ES-I3 (cell line): ENCODE results near the gene PRKG2.
A peak's percentile ranks its signal among the peaks of the same experiment; 100 is the strongest.
"Not testable (repeated sequence)": the region's sequence is repeated elsewhere in the genome, so short reads cannot be mapped to it uniquely, and the experiment has no call there.

Source experiments
- H3K36me3 ChIP-seq: 2 replicates; pipeline ENCODE4 v1.6.1; 2013; ENCODE audit warnings: mild to moderate bottlenecking, low read length, control low read depth, moderate library complexity; ENCODE audit not compliant: insufficient read depth
- H3K4me1 ChIP-seq: 2 replicates; pipeline ENCODE4 v1.6.1; 2013; ENCODE audit warnings: mild to moderate bottlenecking, control low read depth, low read length; ENCODE audit not compliant: insufficient read depth
- H3K9ac ChIP-seq: 2 replicates; pipeline ENCODE4 v1.6.1; 2013; ENCODE audit warnings: low read depth, mild to moderate bottlenecking, low read length, moderate library complexity
- H3K9me3 ChIP-seq: 2 replicates; pipeline ENCODE4 v1.6.1; 2013; ENCODE audit warnings: mild to moderate bottlenecking, low read length, moderate library complexity; ENCODE audit not compliant: control insufficient read depth, insufficient read depth

Gene PRKG2

GRCh38 chr4:81227138-81227537 lies 12.1 kb upstream of the PRKG2 start:
- H3K36me3 ChIP-seq, result no peaks in the 10 kb centered on the region

DNA sequence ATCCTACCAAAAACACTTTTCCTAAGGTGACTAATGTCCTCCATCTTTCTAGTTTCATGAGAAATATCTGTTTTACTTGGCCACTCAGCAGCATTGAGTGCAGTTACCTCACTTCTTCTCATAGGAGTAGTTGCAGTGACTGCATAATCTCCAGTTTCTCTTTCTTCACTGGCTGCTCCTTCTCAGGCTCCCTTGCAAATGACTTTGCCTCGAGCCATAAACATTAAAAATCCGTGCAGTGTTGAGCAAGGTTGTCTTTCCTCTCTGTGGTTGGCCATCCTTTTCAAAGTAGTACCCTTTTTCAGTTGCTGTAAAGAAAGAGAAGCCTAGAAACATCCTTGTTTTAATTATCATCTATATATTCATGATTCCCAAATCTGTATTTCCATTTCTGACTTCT lies 10.2 kb upstream of the PRKG2 start:
- H3K4me1 ChIP-seq, result peaks cover 11% of the 10 kb centered on the region

More at GRCh38 chr4:81227138-81227537, 12.1 kb upstream of the PRKG2 start:
- Histone ChIP-seq H3K4me1 (peaks cover 7% of the 10 kb centered on the region), H3K9ac (no peak overlapping the region), H3K9me3 (peaks cover 4% of the 10 kb centered on the region; the same call in 1 of the 2 replicates)

GRCh38 chr4:81222082-81222472 lies 7.1 kb upstream of the PRKG2 start:
- not testable (repeated sequence) for H3K4me1 ChIP-seq, H3K9me3 ChIP-seq, H3K9ac ChIP-seq, H3K36me3 ChIP-seq

More for the DNA sequence above, 10.2 kb upstream of the PRKG2 start:
- no peaks in the 10 kb centered on the region for H3K36me3 ChIP-seq
- H3K9ac ChIP-seq, result no peak overlapping the region
- H3K9me3 ChIP-seq, result no peaks in the 10 kb centered on the region

DNA sequence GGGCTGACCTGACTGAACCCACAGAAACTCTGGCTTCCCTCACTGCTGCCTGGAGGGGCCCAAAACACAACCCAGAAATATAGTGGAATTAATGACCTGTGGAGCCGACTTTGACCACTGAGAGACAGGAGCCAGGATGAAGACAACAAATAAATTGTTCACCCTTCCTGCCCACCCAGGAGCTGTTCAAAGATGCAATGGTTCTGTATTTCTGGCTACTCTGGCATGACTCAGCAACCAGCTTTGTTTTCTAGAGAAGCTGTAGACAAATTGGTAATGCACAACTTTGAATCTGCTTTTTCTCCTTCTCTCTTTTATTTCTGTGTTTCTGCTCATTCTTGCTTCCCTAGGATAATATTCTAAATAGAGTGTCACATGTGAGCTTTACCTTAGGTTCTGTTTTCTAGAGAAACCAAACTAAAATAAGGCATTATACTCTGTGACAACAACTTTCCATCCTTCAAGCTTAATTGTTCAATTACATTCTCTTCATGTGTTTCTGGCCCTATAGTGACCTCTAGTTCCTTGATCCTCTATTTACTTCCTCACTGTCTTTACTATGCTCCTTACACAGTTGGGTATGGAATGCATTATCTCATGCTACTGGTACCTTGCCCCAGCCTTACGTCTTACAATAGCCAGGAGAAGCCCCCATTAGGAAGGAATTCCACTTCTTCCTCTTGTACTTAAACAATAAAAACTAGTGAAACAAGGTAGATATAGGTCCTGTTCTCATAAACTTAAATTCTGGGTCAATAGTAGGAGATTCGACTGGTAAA lies 6.5 kb upstream of the PRKG2 start:
- Histone ChIP-seq H3K36me3 (no peaks in the 10 kb centered on the region), H3K9me3 (no peaks in the 10 kb centered on the region), H3K9ac (no peak overlapping the region), H3K4me1 (peaks cover 4% of the 10 kb centered on the region; the same call in 1 of the 2 replicates)

- peaks cover 4% of the 10 kb centered on the region; the same call in 1 of the 2 replicates for H3K4me1 ChIP-seq
- no peaks in the 10 kb centered on the region for H3K9me3 ChIP-seq
- no peaks in the 10 kb centered on the region for H3K36me3 ChIP-seq
- H3K9ac ChIP-seq, result no peak overlapping the region
Measured at GRCh38 chr4:81220271-81220670, 5.2 kb upstream of the PRKG2 start.

DNA sequence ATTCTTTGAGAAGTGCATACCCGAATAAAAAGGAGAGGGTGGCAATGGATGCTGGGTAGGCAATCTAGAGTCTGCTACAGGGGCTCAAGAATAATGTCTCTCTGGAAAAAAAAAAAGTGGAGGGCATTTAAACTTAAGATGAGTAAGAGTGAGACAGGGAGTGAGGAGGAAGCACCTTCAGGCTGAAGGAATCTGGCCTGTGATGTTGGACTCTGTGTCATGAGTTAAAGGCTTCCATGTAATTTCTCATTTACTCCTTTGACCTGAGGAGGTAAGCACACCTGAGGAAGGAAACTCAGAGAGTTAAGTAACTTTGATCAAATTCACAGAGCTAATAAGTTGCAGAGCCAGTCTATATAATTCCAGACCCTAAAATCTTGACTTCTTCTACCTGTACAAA lies 3.2 kb upstream of the PRKG2 start:
- no peaks in the 10 kb centered on the region for H3K36me3 ChIP-seq
- peaks cover 4% of the 10 kb centered on the region; the same call in 1 of the 2 replicates for H3K4me1 ChIP-seq
- no peaks in the 10 kb centered on the region for H3K9me3 ChIP-seq
- no peak overlapping the region for H3K9ac ChIP-seq

GRCh38 chr4:81217779-81218178 lies 2.8 kb upstream of the PRKG2 start:
- Histone ChIP-seq H3K9ac (no peak overlapping the region), H3K36me3 (no peaks in the 10 kb centered on the region), H3K9me3 (no peaks in the 10 kb centered on the region)

DNA sequence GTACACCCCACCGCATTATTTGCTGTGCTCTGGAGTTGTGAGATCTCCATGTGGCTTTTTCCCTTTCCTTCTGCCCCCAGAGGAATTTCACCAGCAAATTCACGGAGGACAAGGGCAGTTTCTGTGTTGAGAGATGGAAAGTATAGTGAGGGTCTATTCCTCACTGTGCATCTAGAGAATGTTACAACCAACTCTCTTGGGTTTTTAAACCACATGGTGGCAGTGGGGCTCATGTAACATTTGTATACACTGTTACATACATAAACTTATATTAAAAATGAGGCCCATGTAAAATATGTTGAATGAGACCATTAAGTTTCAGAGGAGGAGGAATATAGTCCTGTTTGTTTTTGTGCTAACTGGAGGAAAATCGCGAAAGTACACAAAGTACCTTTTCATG lies 909 bp upstream of the PRKG2 start:
- Histone ChIP-seq H3K9me3 (no peaks in the 10 kb centered on the region), H3K4me1 (0 out of 2 replicates have a peak, but pooled peaks cover 2% of the 10 kb centered on the region), H3K9ac (peak overlapping the region; percentile 53; the same call in 1 of the 2 replicates), H3K36me3 (no peaks in the 10 kb centered on the region)

More at GRCh38 chr4:81217779-81218178, 2.8 kb upstream of the PRKG2 start:
- H3K4me1 ChIP-seq, result peaks cover 4% of the 10 kb centered on the region; the same call in 1 of the 2 replicates

DNA sequence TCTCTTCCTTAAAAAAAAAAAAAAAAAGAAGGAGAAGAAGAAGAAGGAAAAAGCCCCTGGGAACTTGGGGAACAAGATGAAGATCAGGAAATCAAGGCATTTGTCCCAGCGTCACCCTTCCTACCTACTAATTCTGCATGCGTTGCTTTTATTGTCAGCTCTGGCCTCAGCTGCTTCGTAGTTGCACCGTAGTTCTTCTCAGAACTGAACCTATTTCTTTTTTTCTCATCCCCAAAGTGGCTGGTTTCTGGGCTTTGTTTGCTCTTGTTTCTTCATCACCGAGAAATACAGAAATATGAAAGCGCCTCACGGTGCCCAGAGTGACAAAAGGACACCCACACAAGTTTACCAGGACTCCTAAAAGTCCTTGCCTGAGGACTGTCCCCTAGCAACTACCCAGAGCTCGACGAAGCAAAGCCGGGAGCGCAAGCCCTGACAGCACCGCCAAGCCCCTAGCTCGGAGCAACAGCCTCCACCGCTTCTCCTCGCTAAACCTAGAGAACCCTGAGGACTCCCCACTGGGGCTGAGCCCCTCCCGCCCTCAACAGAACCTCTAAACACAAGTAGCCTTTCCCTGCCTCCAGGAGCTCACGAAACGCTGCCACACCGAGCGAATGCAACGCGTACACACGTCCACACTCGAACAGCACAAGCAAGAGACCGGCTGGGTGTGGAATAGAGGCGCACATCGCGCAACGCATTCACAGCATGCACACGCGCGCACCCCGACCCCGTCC lies 710 bp downstream of the PRKG2 start:
- H3K36me3 ChIP-seq, result no peaks in the 10 kb centered on the region
- H3K9me3 ChIP-seq, result no peaks in the 10 kb centered on the region
- peak overlapping the region; percentile 53; the same call in 1 of the 2 replicates for H3K9ac ChIP-seq
- H3K4me1 ChIP-seq, result no peaks in the 10 kb centered on the region

DNA sequence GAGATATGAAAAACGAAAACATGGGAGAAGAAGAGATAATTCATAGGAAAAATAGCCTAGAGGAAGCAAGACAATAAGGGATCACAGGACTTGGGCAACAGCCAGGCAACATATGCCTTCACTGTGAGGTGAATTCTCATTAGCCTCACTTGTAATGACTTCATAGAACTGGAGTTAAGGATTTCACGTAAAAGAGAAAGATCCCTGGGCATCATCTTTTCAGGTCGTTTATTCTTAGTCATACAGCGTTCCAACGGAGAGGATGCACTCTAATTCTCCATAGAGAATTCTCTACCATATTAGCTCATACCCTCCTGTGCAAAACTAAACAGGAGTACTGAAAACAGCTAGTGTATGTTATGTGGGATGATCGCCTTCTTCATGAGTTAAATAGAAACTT lies 1.4 kb downstream of the PRKG2 start:
- Histone ChIP-seq H3K9ac (no peak overlapping the region), H3K36me3 (no peaks in the 10 kb centered on the region)

DNA sequence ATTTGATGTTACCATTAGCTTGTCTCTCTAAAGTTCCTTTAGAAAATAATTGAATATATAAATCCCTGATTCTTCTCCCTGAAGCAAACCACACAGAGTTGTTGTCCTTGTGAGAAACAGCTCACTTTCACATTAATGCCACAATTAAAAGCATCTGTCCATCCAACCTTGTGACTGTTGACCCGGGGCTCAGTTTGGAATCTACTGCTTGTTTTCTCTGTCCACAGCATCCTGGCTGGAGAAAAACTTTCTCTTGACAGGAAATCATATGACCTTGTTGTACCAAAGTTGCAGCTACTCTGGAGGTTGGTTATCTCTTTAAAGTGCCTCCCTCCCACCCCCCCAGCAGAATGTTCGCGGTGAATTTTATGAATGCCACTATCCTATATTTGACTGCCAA lies 3.1 kb downstream of the PRKG2 start:
- H3K9ac ChIP-seq, result no peak overlapping the region
- H3K36me3 ChIP-seq, result no peaks in the 10 kb centered on the region
- no peaks in the 10 kb centered on the region for H3K9me3 ChIP-seq
- no peaks in the 10 kb centered on the region for H3K4me1 ChIP-seq

More for the DNA sequence above, 1.4 kb downstream of the PRKG2 start:
- no peaks in the 10 kb centered on the region for H3K9me3 ChIP-seq
- H3K4me1 ChIP-seq, result no peaks in the 10 kb centered on the region

DNA sequence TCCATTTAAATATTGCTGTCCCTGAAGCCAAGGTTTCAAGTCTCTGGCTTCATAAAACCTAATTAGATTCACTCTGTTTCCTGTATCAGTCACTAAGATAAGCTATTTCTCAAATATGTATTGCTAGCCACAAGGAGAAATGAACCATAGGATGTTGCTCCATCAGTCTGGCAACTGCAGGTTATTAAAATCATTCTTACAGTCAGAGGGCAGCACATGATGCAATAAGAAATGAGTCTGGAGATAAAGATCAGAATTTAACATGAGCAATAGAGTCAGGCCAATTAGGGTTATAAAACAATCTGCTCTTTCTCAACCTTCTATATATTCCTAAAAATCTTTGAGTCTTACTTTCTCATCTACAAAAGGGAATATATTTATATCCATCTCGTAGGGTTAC lies 7.2 kb downstream of the PRKG2 start:
- H3K9ac ChIP-seq, result no peak overlapping the region
- no peaks in the 10 kb centered on the region for H3K36me3 ChIP-seq
- no peaks in the 10 kb centered on the region for H3K4me1 ChIP-seq
- no peaks in the 10 kb centered on the region for H3K9me3 ChIP-seq

- H3K9ac ChIP-seq, result no peak overlapping the region
- H3K36me3 ChIP-seq, result no peaks in the 10 kb centered on the region
- H3K9me3 ChIP-seq, result no peaks in the 10 kb centered on the region
- no peaks in the 10 kb centered on the region for H3K4me1 ChIP-seq
Measured at GRCh38 chr4:81205302-81205701, 9.7 kb downstream of the PRKG2 start.

DNA sequence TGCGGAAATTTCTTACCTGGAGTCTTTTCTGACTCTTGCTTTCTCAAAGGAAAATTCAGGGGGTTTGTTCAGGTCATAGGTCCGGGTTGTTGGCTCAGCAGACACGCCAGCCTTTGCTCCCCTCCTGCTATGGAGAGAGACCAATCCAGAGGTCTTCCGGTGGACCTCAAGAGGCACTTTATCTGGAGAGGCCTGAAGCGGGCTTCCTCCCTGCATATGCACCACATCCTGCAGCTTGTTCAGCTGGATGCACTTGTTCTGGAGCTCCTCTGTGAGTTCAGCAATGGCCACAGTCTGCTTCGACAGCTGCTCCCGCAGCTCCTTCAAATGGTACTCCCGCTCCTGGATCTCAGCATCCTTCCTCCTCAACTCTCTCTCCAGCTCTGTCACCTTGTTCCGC lies 10.5 kb downstream of the PRKG2 start:
- Histone ChIP-seq H3K9ac (no peak overlapping the region), H3K4me1 (no peaks in the 10 kb centered on the region), H3K36me3 (no peaks in the 10 kb centered on the region), H3K9me3 (no peaks in the 10 kb centered on the region)

DNA sequence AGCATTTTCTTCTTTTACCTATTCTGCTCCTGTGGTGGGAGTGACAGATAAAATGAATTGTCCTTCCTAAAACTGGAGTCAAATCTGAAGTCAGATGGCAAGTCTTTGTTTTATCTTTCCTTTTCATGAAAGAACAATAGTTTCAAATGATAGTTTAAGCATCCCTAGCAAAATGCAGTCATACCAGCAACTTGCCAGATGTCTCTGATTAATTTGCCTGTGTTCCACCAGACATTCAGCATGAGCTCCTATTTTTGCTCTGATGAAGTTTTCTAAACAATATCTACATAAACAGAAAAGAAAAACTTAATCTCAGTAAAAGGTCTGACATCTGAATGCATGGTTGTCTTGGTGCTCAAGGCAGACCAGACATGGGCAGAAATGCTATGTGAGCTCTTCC lies 15.2 kb downstream of the PRKG2 start:
- Histone ChIP-seq H3K4me1 (no peaks in the 10 kb centered on the region), H3K9ac (no peak overlapping the region), H3K36me3 (no peaks in the 10 kb centered on the region), H3K9me3 (no peaks in the 10 kb centered on the region)
